Upper lobe of left lung (tissue), 4 donors: ENCODE measurements around the gene RPS6KA2.

Experiments used
- EP300 ChIP-seq, 4 donors: sonication (generic); formaldehyde crosslinking; IDR thresholded peaks; one replicate each; pipeline ENCODE4 v1.5.1; 2017; ENCODE audit warnings: antibody characterized with exemption in 4 of 4, control low read depth in 2 of 4
- POLR2A ChIP-seq, 4 donors: fragments of 450-650 bp; IDR thresholded peaks; one replicate each; pipeline ENCODE4 v1.5.1; 2016 to 2017; ENCODE audit warnings: antibody characterized with exemption in 4 of 4, mild to moderate bottlenecking in 2 of 4
- TF ChIP-seq, protein P1 (sequence below), 6 experiments: fragments of 450-650 bp in 4 of 6; fragments of 200-600 bp in 2 of 6; sonication (generic) in 2 of 6; IDR thresholded peaks; one replicate each; pipeline ENCODE4 v1.5.1; 2016 to 2019; ENCODE audit warnings: antibody characterized with exemption in 6 of 6

DNA sequence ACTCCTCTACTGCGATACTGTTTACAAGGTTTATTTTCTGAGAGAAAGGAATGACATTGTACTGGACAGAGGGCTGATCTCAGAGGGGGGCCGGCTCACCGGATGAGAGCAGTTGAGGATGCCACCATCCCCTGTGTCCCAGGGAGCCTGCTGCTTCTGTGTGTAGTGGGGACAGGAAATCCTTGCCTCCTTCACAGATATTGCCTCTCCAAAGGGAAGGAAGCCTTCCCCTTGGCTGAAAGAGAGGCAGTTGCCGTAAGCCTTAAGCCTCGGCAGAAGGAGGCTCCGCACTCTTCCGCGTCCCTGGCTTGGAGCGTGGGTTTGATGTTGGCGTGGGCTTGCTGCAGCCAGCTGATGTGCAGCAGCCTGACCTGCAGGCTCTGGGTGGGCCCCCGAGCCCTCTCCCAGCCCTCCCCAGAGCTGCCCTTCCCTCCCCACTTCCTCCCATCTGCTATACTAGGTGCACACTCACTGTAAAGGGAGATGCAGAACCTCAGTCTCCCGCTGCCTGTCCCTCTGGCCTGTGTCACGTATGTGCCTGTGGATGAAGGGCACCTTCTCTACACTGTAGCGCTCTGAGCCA lies 45.7 kb upstream of the RPS6KA2 start:
- TF ChIP-seq, protein P1, sequence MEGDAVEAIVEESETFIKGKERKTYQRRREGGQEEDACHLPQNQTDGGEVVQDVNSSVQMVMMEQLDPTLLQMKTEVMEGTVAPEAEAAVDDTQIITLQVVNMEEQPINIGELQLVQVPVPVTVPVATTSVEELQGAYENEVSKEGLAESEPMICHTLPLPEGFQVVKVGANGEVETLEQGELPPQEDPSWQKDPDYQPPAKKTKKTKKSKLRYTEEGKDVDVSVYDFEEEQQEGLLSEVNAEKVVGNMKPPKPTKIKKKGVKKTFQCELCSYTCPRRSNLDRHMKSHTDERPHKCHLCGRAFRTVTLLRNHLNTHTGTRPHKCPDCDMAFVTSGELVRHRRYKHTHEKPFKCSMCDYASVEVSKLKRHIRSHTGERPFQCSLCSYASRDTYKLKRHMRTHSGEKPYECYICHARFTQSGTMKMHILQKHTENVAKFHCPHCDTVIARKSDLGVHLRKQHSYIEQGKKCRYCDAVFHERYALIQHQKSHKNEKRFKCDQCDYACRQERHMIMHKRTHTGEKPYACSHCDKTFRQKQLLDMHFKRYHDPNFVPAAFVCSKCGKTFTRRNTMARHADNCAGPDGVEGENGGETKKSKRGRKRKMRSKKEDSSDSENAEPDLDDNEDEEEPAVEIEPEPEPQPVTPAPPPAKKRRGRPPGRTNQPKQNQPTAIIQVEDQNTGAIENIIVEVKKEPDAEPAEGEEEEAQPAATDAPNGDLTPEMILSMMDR (IDR thresholded peaks at IDR 0.05): no peak
- no peak for TF ChIP-seq EP300 (IDR thresholded peaks at IDR 0.05)
- TF ChIP-seq POLR2A (IDR thresholded peaks at IDR 0.05): no peak
